Heart left ventricle (tissue), 16 donors: Measurements from ENCODE around the gene AXIN1. TPM values are rescaled to one million over a fixed set of nuclear protein-coding genes. Genes with fewer than 3 reads are reported as not detected.

ENCODE experiments used
- ATAC-seq, 4 donors: fragments of 200-7000 bp; cut with Tn5 transposase; one replicate each; pipeline ENCODE4 v1.9.1; 2020 to 2022; ENCODE audit warnings: moderate library complexity in 4 of 4, mild to moderate bottlenecking in 3 of 4, moderate number of reproducible peaks in 1 of 4
- DNase-seq, 5 donors: peaks; one replicate each; pipeline ENCODE4 v3.0.0-alpha.2; 2020
- H3K27ac ChIP-seq, 12 donors: fragments of 200-600 bp; sonication (generic) in 4 of 12; one replicate each; pipeline versions ENCODE4 v1.5.0 to v1.8.0; 2016 to 2022; ENCODE audit warnings: mild to moderate bottlenecking in 2 of 12
- H3K27me3 ChIP-seq, 9 donors: fragments of 200-600 bp; sonication (generic) in 2 of 9; one replicate each; pipeline versions ENCODE4 v1.5.1 to v1.8.0; 2016 to 2022; ENCODE audit warnings: mild to moderate bottlenecking in 3 of 9
- H3K36me3 ChIP-seq, 9 donors: fragments of 200-600 bp; sonication (generic) in 2 of 9; one replicate each; pipeline versions ENCODE4 v1.5.0 to v1.8.0; 2018 to 2022; ENCODE audit warnings: mild to moderate bottlenecking in 2 of 9
- H3K4me1 ChIP-seq, 12 donors: fragments of 200-600 bp; sonication (generic) in 4 of 12; one replicate each; pipeline versions ENCODE4 v1.5.0 to v1.8.0; 2016 to 2022; ENCODE audit warnings: mild to moderate bottlenecking in 3 of 12
- H3K4me3 ChIP-seq, 12 donors: fragments of 200-600 bp; sonication (generic) in 4 of 12; one replicate each; pipeline versions ENCODE4 v1.5.0 to v1.8.0; 2017 to 2022; ENCODE audit warnings: mild to moderate bottlenecking in 9 of 12, moderate library complexity in 4 of 12
- H3K9me3 ChIP-seq, 12 donors: fragments of 200-600 bp; sonication (generic) in 4 of 12; one replicate each; pipeline versions ENCODE4 v1.5.0 to v1.8.0; 2016 to 2022; ENCODE audit warnings: mild to moderate bottlenecking in 1 of 12
- CTCF ChIP-seq, 12 donors: fragments of 200-600 bp; sonication (generic) in 4 of 12; IDR thresholded peaks; one replicate each; pipeline versions ENCODE4 v1.5.0 to v1.8.0; 2018 to 2022; ENCODE audit warnings: antibody characterized with exemption in 12 of 12, mild to moderate bottlenecking in 5 of 12
- POLR2A ChIP-seq, 2 donors: fragments of 450-650 bp; IDR thresholded peaks; one replicate each; pipeline ENCODE4 v1.6.1; 2017; ENCODE audit warnings: antibody characterized with exemption in 2 of 2, mild to moderate bottlenecking in 2 of 2, moderate library complexity in 2 of 2
- WGBS, 4 donors: extraction: QIAGEN DNeasy Blood & Tissue Kit in 2 of 4; methylation state at CpG; one replicate each; pipeline versions ENCODE4 v1.1.5 to v1.1.7; 2013 to 2018; 5-methylcytosine and 5-hydroxymethylcytosine counted together
- intact Hi-C, 10 donors: fragments of 100-400 bp; cut with DNase I; formaldehyde crosslinking; loops; one replicate each; pipeline versions ENCODE4 v1.11.1 to v1.14.2; 2022
- polyA plus RNA-seq, 2 donors: library from polyadenylated mRNA; stranded (reverse); fragments of 200-250 nt; gene quantifications; one replicate each; pipeline ENCODE4 v1.2.3, GENCODE V29; 2013
- total RNA-seq, 9 donors: library from RNA; depleted of rRNA in 2 of 9; stranded (reverse); fragments of >200 nt in 2 of 9; fragmentation: NEBNext Ultra II Directional in 3 of 9; extraction: Animal tissue kit (Norgen Biotek cat#: 25700) in 3 of 9; gene quantifications; one replicate each; pipeline versions ENCODE4 v1.1.0 to v1.2.4, GENCODE V29; 2016 to 2023
- donor health status: ischemic (EF 13 %, LVEDD 7.1; RV severe dilation, severe dysfunction).
- donor health status: healthy with polysubstance abuse.
- donor health status: DM: no; HTN: yes; CAD: no.
- donor health status: DM: no; HTN: no; CAD: no.
- donor health status: ischemic (EF 25% LVEDD 6.9; RV normal size, moderate dysfunction).
- donor health status: ischemic (EF 25% LVEDD 5.7; RV mildly dilated, moderate dysfunction).
- donor health status: healthy.
- donor health status: DM: yes; HTN: yes; CAD: no.
- donor health status: ischemic (EF 35%, LVEDD 5.7; RV mildly dilated, moderate dysfunction).
- donor health status: nonischemic (EF 11% LVEDD 7.7; RV severe dilation, severe dysfunction).
- donor health status: DM: yes; HTN: yes; CAD: no.
- donor health status: PGD.
- donor health status: ischemic (EF 29% LVEDD 5.4; RV normal size, mild dysfunction).
- donor health status: nonischemic (EF 23%, LVEDD 6.1; RV moderate dilation, normal function).

AXIN1 gene
- total and polyA plus RNA-seq, 11 donors = 6.8 to 32.0 (median 11.6) TPM

- no peak overlapping the region for H3K27ac ChIP-seq
- H3K27me3 ChIP-seq = peaks cover 0 to 16% (median 8%) of the 10 kb centered on the region in 9 donors
- H3K4me3 ChIP-seq = no peak overlapping the region
- DNase-seq = no peak
- peaks cover 0 to 36% (median 28%) of the 10 kb centered on the region in 9 donors for H3K36me3 ChIP-seq
- H3K4me1 ChIP-seq = peaks cover 0 to 12% (median 7%) of the 10 kb centered on the region in 12 donors
- 95 to 96% (median 96%) methylated on average over 32 to 48 of the region's 48 CpGs for WGBS, 4 donors
- TF ChIP-seq POLR2A (IDR thresholded peaks at IDR 0.05) = no peak
- TF ChIP-seq CTCF (IDR thresholded peaks at IDR 0.05) = no peak
- intact Hi-C loops = loop anchor here in 1 of 10 donors (5.0 kb wide), 1 partner anchor 62 kb away; no protein-coding TSS in a partner anchor
- no peaks in the 10 kb centered on the region for H3K9me3 ChIP-seq
- no peak for ATAC-seq
These were observed 67.1 kb downstream of the AXIN1 start for GRCh38 chr16:285146-286055.

DNA sequence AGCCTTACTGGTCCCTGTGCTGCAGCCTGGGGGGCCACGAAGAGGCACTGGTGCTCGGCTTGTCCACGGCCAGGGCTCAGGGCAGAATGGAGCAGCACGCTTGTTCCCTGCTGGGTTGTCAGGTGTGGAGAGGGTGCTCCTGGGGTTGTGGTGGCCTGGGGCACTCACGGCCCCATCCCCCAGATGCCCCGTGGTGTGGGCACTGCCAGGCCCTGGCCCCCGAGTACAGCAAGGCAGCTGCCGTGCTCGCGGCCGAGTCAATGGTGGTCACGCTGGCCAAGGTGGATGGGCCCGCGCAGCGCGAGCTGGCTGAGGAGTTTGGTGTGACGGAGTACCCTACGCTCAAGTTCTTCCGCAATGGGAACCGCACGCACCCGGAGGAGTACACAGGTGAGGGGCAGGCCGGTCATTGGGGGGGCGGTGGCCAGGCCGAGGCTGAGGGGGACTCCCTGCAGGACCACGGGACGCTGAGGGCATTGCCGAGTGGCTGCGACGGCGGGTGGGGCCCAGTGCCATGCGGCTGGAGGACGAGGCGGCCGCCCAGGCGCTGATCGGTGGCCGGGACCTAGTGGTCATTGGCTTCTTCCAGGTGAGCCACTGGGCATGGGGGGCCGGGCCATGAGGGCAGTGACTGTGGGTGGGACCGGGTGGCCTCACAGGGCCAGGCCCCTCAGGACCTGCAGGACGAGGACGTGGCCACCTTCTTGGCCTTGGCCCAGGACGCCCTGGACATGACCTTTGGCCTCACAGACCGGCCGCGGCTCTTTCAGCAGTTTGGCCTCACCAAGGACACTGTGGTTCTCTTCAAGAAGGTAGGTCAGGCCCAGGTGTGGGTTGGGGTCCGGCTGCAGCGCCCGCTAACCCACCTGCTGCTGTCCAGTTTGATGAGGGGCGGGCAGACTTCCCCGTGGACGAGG is 68.1 kb downstream of the AXIN1 start:
- no peak overlapping the region for H3K4me3 ChIP-seq
- DNase-seq = peak in 1 of 5 donors; percentile 65
- intact Hi-C loops = loop anchor here in 1 of 10 donors (5.0 kb wide), 1 partner anchor 63 kb away; no protein-coding TSS in a partner anchor
- H3K27ac ChIP-seq = no peak overlapping the region
- H3K27me3 ChIP-seq = peaks cover 0 to 24% (median 8%) of the 10 kb centered on the region in 9 donors
- peaks cover 0 to 31% (median 21%) of the 10 kb centered on the region in 9 donors for H3K36me3 ChIP-seq
- H3K4me1 ChIP-seq = peaks cover 0 to 18% (median 8%) of the 10 kb centered on the region in 12 donors
- TF ChIP-seq POLR2A (IDR thresholded peaks at IDR 0.05) (no peak), CTCF (IDR thresholded peaks at IDR 0.05) (no peak)
- WGBS, 4 donors = 92 to 96% (median 94%) methylated on average over 29 to 52 of the region's 52 CpGs
- H3K9me3 ChIP-seq = no peaks in the 10 kb centered on the region
- ATAC-seq = no peak

GRCh38 chr16:283033-283805 is 69.3 kb downstream of the AXIN1 start, which contains the start of gene PDIA2:
Gene PDIA2 (plus strand): TSS chr16:283164. CDS start chr16:283170, 6 bp downstream.
- DNase-seq = peak in 1 of 5 donors; percentile 70

More at GRCh38 chr16:283033-283805, 69.3 kb downstream of the AXIN1 start, which contains the start of gene PDIA2:
- Histone ChIP-seq H3K27ac (no peak within 1 kb of the TSS), H3K9me3 (no peaks in the 10 kb centered on the region), H3K4me1 (peaks cover 0 to 26% (median 8%) of the 10 kb centered on the region in 12 donors), H3K36me3 (peaks cover 0 to 18% (median 10%) of the 10 kb centered on the region in 9 donors), H3K27me3 (peaks cover 0 to 32% (median 8%) of the 10 kb centered on the region in 9 donors), H3K4me3 (no peak within 1 kb of the TSS)
- intact Hi-C loops = no loop called here
- no peak for TF ChIP-seq CTCF (IDR thresholded peaks at IDR 0.05)
- peak in 2 of 4 donors; percentile 13 to 58 for ATAC-seq
- 49 to 80% (median 69%) methylated on average over 14 to 25 of the region's 25 CpGs for WGBS, 4 donors
